NCI-H2227 treated with DMSO at 0.1 percent for 48 hours (cell line): ENCODE results near the gene HOXD4.
A peak's percentile ranks its signal among the peaks of the same experiment; 100 is the strongest.

Experiments
- DNase-seq: peaks from one replicate; lab custom pipeline; 2025; lab: John Stamatoyannopoulos, UW

The HOXD4 gene

GRCh38 chr2:176126929-176127773, 24.2 kb upstream of the HOXD4 start:
- peak; percentile 83 for DNase-seq

GRCh38 chr2:176127774-176128072, 23.6 kb upstream of the HOXD4 start:
- no peak for DNase-seq

GRCh38 chr2:176128172-176128981, 23.0 kb upstream of the HOXD4 start:
- DNase-seq: peak; percentile 51

GRCh38 chr2:176128982-176129796, 22.2 kb upstream of the HOXD4 start, which contains the start of gene HOXD8:
Gene HOXD8, plus strand, starts transcription at chr2:176129705. Its CDS starts 662 bp downstream, at chr2:176130367.
- peak; percentile 43 for DNase-seq

- DNase-seq: no peak
Measured at GRCh38 chr2:176129813-176130146, 21.6 kb upstream of the HOXD4 start.

- DNase-seq: no peak
Measured at GRCh38 chr2:176130147-176130956, 21.0 kb upstream of the HOXD4 start.

GRCh38 chr2:176130957-176131847, 20.1 kb upstream of the HOXD4 start:
- no peak for DNase-seq

GRCh38 chr2:176131848-176132158, 19.5 kb upstream of the HOXD4 start:
- DNase-seq: no peak

GRCh38 chr2:176132205-176133171, 18.9 kb upstream of the HOXD4 start:
- DNase-seq: no peak

GRCh38 chr2:176133389-176133788, 18.0 kb upstream of the HOXD4 start:
- DNase-seq: no peak

- no peak for DNase-seq
Measured at GRCh38 chr2:176134035-176134434, 17.3 kb upstream of the HOXD4 start.

GRCh38 chr2:176135035-176135440, 16.3 kb upstream of the HOXD4 start:
- no peak for DNase-seq

- DNase-seq: no peak
Measured at GRCh38 chr2:176136374-176137251, 14.7 kb upstream of the HOXD4 start.

- DNase-seq: no peak
Measured at GRCh38 chr2:176137252-176137580, 14.1 kb upstream of the HOXD4 start.

GRCh38 chr2:176137906-176138305, 13.4 kb upstream of the HOXD4 start:
- no peak for DNase-seq

GRCh38 chr2:176138526-176138922, 12.8 kb upstream of the HOXD4 start:
- DNase-seq: no peak

GRCh38 chr2:176138923-176139660, 12.3 kb upstream of the HOXD4 start:
- DNase-seq: no peak
